NCI-H345 (cell line): ENCODE measurements around the gene SLC24A3.

ENCODE experiments used
- DNase-seq: peaks from one replicate; lab custom pipeline; 2025; lab: John Stamatoyannopoulos, UW

Gene SLC24A3

GRCh38 chr20:19508449-19508848 lies 296.0 kb downstream of the SLC24A3 start:
- no peak for DNase-seq

GRCh38 chr20:19510611-19511010 lies 298.2 kb downstream of the SLC24A3 start:
- no peak for DNase-seq

GRCh38 chr20:19511931-19512330 lies 299.5 kb downstream of the SLC24A3 start:
- no peak for DNase-seq

- no peak for DNase-seq
Measured at GRCh38 chr20:19512886-19513677, 300.6 kb downstream of the SLC24A3 start.

- no peak for DNase-seq
Measured at GRCh38 chr20:19515074-19515473, 302.6 kb downstream of the SLC24A3 start.

- DNase-seq = no peak
Measured at GRCh38 chr20:19519466-19519865, 307.0 kb downstream of the SLC24A3 start.

- DNase-seq = no peak
Measured at GRCh38 chr20:19520261-19520660, 307.8 kb downstream of the SLC24A3 start.

- no peak for DNase-seq
Measured at GRCh38 chr20:19522071-19522801, 309.8 kb downstream of the SLC24A3 start.

- no peak for DNase-seq
Measured at GRCh38 chr20:19522836-19523590, 310.6 kb downstream of the SLC24A3 start.

- no peak for DNase-seq
Measured at GRCh38 chr20:19524691-19525090, 312.2 kb downstream of the SLC24A3 start.

GRCh38 chr20:19527509-19527908 lies 315.1 kb downstream of the SLC24A3 start:
- DNase-seq = no peak

GRCh38 chr20:19528286-19529030 lies 316.0 kb downstream of the SLC24A3 start:
- DNase-seq = no peak

- DNase-seq = no peak
Measured at GRCh38 chr20:19530006-19530405, 317.6 kb downstream of the SLC24A3 start.

- no peak for DNase-seq
Measured at GRCh38 chr20:19531446-19531845, 319.0 kb downstream of the SLC24A3 start.

GRCh38 chr20:19538556-19538955 lies 326.1 kb downstream of the SLC24A3 start:
- no peak for DNase-seq

- DNase-seq = no peak
Measured at GRCh38 chr20:19539191-19539590, 326.7 kb downstream of the SLC24A3 start.

- DNase-seq = no peak
Measured at GRCh38 chr20:19540392-19540791, 327.9 kb downstream of the SLC24A3 start.

- DNase-seq = no peak
Measured at GRCh38 chr20:19543101-19543500, 330.7 kb downstream of the SLC24A3 start.

- no peak for DNase-seq
Measured at GRCh38 chr20:19544684-19545083, 332.2 kb downstream of the SLC24A3 start.

GRCh38 chr20:19546648-19547047 lies 334.2 kb downstream of the SLC24A3 start:
- DNase-seq = no peak

GRCh38 chr20:19547547-19547946 lies 335.1 kb downstream of the SLC24A3 start:
- no peak for DNase-seq

- DNase-seq = no peak
Measured at GRCh38 chr20:19549896-19550295, 337.5 kb downstream of the SLC24A3 start.
